A673 (cell line): ENCODE results near the gene TCF12. TPM values are rescaled to one million over a fixed set of nuclear protein-coding genes. Genes with fewer than 3 reads are reported as not detected.

Experiments
- BruUV-seq: library from RNA; stranded (reverse); fragments of 400-500 nt; replicated peaks from 2 replicates; lab custom pipeline; 2021; lab: Mats Ljungman, UMichigan
- CTCF ChIA-PET: fragments of 300-600 bp; sonication (Branson Sonifier 250); formaldehyde crosslinking; loops from one replicate; lab custom pipeline; 2022; ENCODE audit warnings: antibody characterized with exemption; lab: Charles Lee
- POLR2A ChIA-PET: fragments of 300-600 bp; sonication (Branson Sonifier 250); formaldehyde crosslinking; loops from one replicate; lab custom pipeline; 2022; ENCODE audit warnings: antibody characterized with exemption; ENCODE audit not compliant: low non-redundant PET; lab: Charles Lee
- DNase-seq: peaks from one replicate; pipeline ENCODE4 v3.0.0-alpha.2; 2015; ENCODE audit warnings: low spot score
- H3K27ac ChIP-seq: fragments of 200-600 bp; sonication (generic); 2 replicates; pipeline ENCODE4 v1.5.1; 2016; ENCODE audit warnings: mixed run types, low read depth, mild to moderate bottlenecking, mixed read lengths, antibody characterized with exemption, low read length; ENCODE audit not compliant: poor library complexity, severe bottlenecking
- H3K27me3 ChIP-seq: fragments of 200-600 bp; sonication (generic); replicated peaks from 2 replicates; pipeline ENCODE4 v1.6.1; 2017; ENCODE audit warnings: mixed run types, low read depth, mild to moderate bottlenecking, mixed read lengths, antibody characterized with exemption, low read length; ENCODE audit not compliant: insufficient read depth, poor library complexity
- H3K36me3 ChIP-seq: fragments of 200-600 bp; sonication (generic); 2 replicates; pipeline ENCODE4 v1.6.1; 2016; ENCODE audit warnings: mixed run types, mild to moderate bottlenecking, mixed read lengths, antibody characterized with exemption, low read length; ENCODE audit not compliant: insufficient read depth, poor library complexity, severe bottlenecking
- H3K4me1 ChIP-seq: fragments of 200-600 bp; sonication (generic); 2 replicates; pipeline ENCODE4 v1.6.1; 2017; ENCODE audit warnings: mixed run types, mild to moderate bottlenecking, mixed read lengths, antibody characterized with exemption, low read length; ENCODE audit not compliant: insufficient read depth, poor library complexity, severe bottlenecking
- H3K4me3 ChIP-seq: fragments of 200-600 bp; sonication (generic); 2 replicates; pipeline ENCODE4 v1.5.1; 2016; ENCODE audit warnings: low read depth, mixed run types, mild to moderate bottlenecking, mixed read lengths, low read length; ENCODE audit not compliant: poor library complexity, severe bottlenecking
- H3K9me3 ChIP-seq: fragments of 200-600 bp; sonication (generic); 2 replicates; pipeline ENCODE4 v1.6.1; 2016; ENCODE audit warnings: mixed run types, low read depth, mild to moderate bottlenecking, mixed read lengths, antibody characterized with exemption, low read length; ENCODE audit not compliant: poor library complexity, severe bottlenecking
- EZH2 ChIP-seq: fragments of 200-600 bp; sonication (generic); IDR thresholded peaks from 2 replicates; pipeline ENCODE4 v1.6.1; 2017; ENCODE audit warnings: borderline replicate concordance, low read depth, mild to moderate bottlenecking, mixed read lengths, antibody characterized with exemption, low read length; ENCODE audit not compliant: poor library complexity, severe bottlenecking
- intact Hi-C: fragments of 100-400 bp; cut with micrococcal nuclease; formaldehyde crosslinking; loops from one replicate; pipeline ENCODE4 v1.10.0; 2022; ENCODE audit not compliant: unreplicated experiment
- total RNA-seq: library from RNA; stranded (reverse); gene quantifications from 2 replicates; pipeline ENCODE4 v1.2.3, GENCODE V29; 2021
- TF ChIP-seq, protein P1 (sequence below): fragments of 300-800, 200-600 bp; sonication (generic); conservative IDR thresholded peaks from 2 replicates; pipeline ENCODE4 v1.5.1; 2017; ENCODE audit warnings: low read depth, mild to moderate bottlenecking, antibody characterized with exemption, low read length, moderate library complexity, mixed read lengths

Gene TCF12
- total RNA-seq, 1 experiment from 2014 or later, result 351 TPM

DNA sequence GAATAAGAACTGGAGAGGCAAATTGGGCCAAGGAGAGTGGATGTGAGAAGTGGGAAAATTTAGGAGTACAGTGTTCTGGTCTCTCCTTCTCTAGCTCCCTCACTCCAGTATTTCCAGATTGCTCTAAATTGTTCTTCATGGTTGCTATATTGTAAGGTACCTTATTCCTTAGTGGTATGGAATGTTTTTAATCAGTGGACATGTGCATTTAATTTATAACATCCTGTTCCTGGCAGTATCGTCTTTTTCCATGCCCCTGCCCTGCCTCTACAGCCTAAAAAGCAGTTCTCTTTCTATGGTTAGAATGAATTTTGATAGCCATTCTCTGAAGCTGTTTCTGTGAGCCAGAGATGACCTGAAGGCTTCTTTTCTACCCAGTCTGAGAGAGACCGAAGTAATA is 180.5 kb downstream of the TCF12 start:
- no peak for TF ChIP-seq EZH2
- TF ChIP-seq, protein P1, sequence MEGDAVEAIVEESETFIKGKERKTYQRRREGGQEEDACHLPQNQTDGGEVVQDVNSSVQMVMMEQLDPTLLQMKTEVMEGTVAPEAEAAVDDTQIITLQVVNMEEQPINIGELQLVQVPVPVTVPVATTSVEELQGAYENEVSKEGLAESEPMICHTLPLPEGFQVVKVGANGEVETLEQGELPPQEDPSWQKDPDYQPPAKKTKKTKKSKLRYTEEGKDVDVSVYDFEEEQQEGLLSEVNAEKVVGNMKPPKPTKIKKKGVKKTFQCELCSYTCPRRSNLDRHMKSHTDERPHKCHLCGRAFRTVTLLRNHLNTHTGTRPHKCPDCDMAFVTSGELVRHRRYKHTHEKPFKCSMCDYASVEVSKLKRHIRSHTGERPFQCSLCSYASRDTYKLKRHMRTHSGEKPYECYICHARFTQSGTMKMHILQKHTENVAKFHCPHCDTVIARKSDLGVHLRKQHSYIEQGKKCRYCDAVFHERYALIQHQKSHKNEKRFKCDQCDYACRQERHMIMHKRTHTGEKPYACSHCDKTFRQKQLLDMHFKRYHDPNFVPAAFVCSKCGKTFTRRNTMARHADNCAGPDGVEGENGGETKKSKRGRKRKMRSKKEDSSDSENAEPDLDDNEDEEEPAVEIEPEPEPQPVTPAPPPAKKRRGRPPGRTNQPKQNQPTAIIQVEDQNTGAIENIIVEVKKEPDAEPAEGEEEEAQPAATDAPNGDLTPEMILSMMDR, result no peak
- BruUV-seq, result no TSS peak
- Histone ChIP-seq H3K27me3 (no peaks in the 10 kb centered on the region), H3K36me3 (peaks cover 2% of the 10 kb centered on the region), H3K27ac (no peak overlapping the region), H3K4me1 (peaks cover 26% of the 10 kb centered on the region), H3K4me3 (no peak overlapping the region), H3K9me3 (no peaks in the 10 kb centered on the region)
- ChIA-PET CTCF (no interaction called here), POLR2A (no interaction called here)
- intact Hi-C loops, result no loop called here
- no peak for DNase-seq

DNA sequence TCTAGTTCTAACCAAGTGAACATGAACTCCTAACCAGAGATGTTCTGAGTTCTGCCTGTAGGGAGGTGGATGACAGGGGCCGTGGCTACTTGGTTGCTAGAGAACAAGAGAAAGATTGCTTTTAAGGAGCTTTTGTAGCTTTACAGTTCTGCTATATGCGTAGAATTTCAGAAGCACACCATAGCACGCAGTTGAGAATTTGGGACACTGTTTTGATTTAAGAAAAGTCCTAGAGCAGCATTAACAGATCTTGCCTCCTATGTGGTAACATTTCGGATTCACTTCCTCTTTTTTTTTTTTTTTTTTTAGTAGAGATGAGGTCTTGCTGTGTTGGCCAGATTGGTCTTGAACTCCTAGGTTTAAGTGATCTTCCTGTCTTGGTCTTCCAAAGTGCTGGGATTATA is 181.7 kb downstream of the TCF12 start:
- no peak for DNase-seq
- H3K36me3 ChIP-seq, result no peaks in the 10 kb centered on the region
- no TSS peak for BruUV-seq
- H3K27me3 ChIP-seq, result no peaks in the 10 kb centered on the region
- H3K27ac ChIP-seq, result no peak overlapping the region
- H3K9me3 ChIP-seq, result no peaks in the 10 kb centered on the region
- H3K4me1 ChIP-seq, result peaks cover 14% of the 10 kb centered on the region
- intact Hi-C loops, result no loop called here
- H3K4me3 ChIP-seq, result no peak overlapping the region
- ChIA-PET POLR2A (interaction anchor here (0.6 kb wide), 1 partner anchor 98 kb away, joined by 7 read pairs; no protein-coding TSS in a partner anchor), CTCF (no interaction called here)
- no peak for TF ChIP-seq EZH2
- TF ChIP-seq, protein P1, result no peak

DNA sequence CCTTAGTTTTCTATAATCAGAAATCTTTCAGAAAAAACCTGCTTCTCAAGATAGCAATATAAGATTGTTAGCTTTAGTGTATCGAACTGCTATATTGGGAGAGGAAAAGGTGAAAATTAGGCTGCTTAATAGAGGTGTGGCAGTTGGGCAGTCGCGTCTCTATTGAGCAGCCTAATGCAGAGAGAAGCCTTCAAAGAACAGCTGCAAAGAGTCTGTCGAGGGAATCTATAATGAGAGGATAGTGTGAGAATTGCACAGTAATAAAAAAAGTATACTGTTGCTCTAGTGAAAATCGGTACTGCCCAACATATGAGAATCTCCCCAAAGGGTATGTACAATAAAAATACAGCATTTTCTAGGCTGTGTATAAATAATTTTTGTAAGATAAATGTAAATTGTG is 184.4 kb downstream of the TCF12 start:
- no peak for DNase-seq
- peaks cover 6% of the 10 kb centered on the region for H3K36me3 ChIP-seq
- intact Hi-C loops, result no loop called here
- H3K4me3 ChIP-seq, result no peak overlapping the region
- no TSS peak for BruUV-seq
- peaks cover 10% of the 10 kb centered on the region for H3K9me3 ChIP-seq
- TF ChIP-seq, protein P1, result no peak
- no peak for TF ChIP-seq EZH2
- ChIA-PET CTCF (no interaction called here), POLR2A (no interaction called here)
- no peak overlapping the region for H3K27ac ChIP-seq
- H3K27me3 ChIP-seq, result no peaks in the 10 kb centered on the region
- H3K4me1 ChIP-seq, result peaks cover 5% of the 10 kb centered on the region
